Erythroblast (primary cell): ENCODE measurements around the gene C1orf185.

Experiments
- GATA1 ChIP-seq: IDR thresholded peaks from 2 replicates; pipeline ENCODE4 v1.6.1; 2011; ENCODE audit warnings: low read depth, mild to moderate bottlenecking, control low read depth, low read length, moderate library complexity
- POLR2A ChIP-seq: IDR thresholded peaks from 2 replicates; pipeline ENCODE4 v1.6.1; 2011; ENCODE audit warnings: mild to moderate bottlenecking, low read length

DNA sequence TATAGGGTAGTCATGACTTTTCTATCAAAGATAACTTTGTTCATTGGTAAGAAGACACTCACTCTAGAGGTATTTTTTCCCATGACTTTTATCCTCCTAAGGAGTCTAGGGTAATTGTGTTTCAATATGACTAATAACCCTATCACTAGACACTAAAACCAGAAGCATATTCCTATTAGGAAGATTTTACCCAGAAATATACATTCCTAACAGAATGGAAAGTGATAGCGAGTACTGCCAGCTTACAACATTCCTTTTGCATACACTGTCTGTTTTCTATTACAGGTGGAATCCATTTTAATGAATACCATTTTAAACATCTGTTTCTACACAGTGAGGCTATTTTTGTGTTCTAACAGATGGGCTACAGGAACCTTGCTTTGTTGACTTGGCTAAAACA, 31.4 kb upstream of the C1orf185 start:
- TF ChIP-seq POLR2A (no peak), GATA1 (no peak)
